MM.1S (cell line): ENCODE results near the gene EDAR.

Experiments
- DNase-seq: peaks from one replicate; pipeline ENCODE4 v3.0.0-alpha.2; 2015
- H2AFZ ChIP-seq: fragments of 300-600 bp; sonication (generic); 2 replicates; pipeline ENCODE4 v1.6.0; 2016; ENCODE audit warnings: antibody characterized with exemption, low read length
- H3F3A ChIP-seq: fragments of 300-600 bp; sonication (generic); 2 replicates; pipeline ENCODE4 v1.6.1; 2016; ENCODE audit warnings: mild to moderate bottlenecking, antibody characterized with exemption, low read length, moderate library complexity, mixed read lengths; ENCODE audit not compliant: insufficient read depth
- H3K27ac ChIP-seq: fragments of 300-600 bp; sonication (generic); 2 replicates; pipeline ENCODE4 v1.5.1; 2016; ENCODE audit warnings: mild to moderate bottlenecking, low read length
- H3K27me3 ChIP-seq: fragments of 300-600 bp; sonication (generic); replicated peaks from 2 replicates; pipeline ENCODE4 v1.6.0; 2016; ENCODE audit warnings: low read length; ENCODE audit not compliant: insufficient read depth
- H3K36me3 ChIP-seq: fragments of 300-600 bp; sonication (generic); replicated peaks from 2 replicates; pipeline ENCODE4 v1.6.1; 2016; ENCODE audit warnings: mild to moderate bottlenecking, low read length, mixed read lengths; ENCODE audit not compliant: insufficient read depth
- H3K4me1 ChIP-seq: fragments of 300-600 bp; sonication (generic); 2 replicates; pipeline ENCODE4 v1.6.1; 2016; ENCODE audit warnings: low read length, mixed read lengths
- H3K4me2 ChIP-seq: fragments of 300-600 bp; sonication (generic); 2 replicates; pipeline ENCODE4 v1.6.0; 2016; ENCODE audit warnings: low read depth, low read length
- H3K4me3 ChIP-seq: fragments of 300-600 bp; sonication (generic); 2 replicates; pipeline ENCODE4 v1.5.1; 2016; ENCODE audit warnings: low read length, mixed read lengths
- H3K79me2 ChIP-seq: fragments of 300-600 bp; sonication (generic); 2 replicates; pipeline ENCODE4 v1.6.1; 2016; ENCODE audit warnings: mixed run types, low read length, mixed read lengths
- H3K9ac ChIP-seq: fragments of 300-600 bp; sonication (generic); 2 replicates; pipeline ENCODE4 v1.6.1; 2016; ENCODE audit warnings: low read length, mixed read lengths
- H3K9me2 ChIP-seq: fragments of 300-600 bp; sonication (generic); replicated peaks from 2 replicates; pipeline ENCODE4 v1.6.1; 2016; ENCODE audit warnings: mild to moderate bottlenecking, low read length, mixed read lengths; ENCODE audit not compliant: insufficient read depth
- H3K9me3 ChIP-seq: fragments of 300-600 bp; sonication (generic); replicated peaks from 2 replicates; pipeline ENCODE4 v1.6.1; 2016; ENCODE audit warnings: mild to moderate bottlenecking, low read length, mixed read lengths; ENCODE audit not compliant: insufficient read depth
- H4K20me1 ChIP-seq: fragments of 300-600 bp; sonication (generic); 2 replicates; pipeline ENCODE4 v1.6.1; 2016; ENCODE audit warnings: mild to moderate bottlenecking, low read length, moderate library complexity, mixed read lengths; ENCODE audit not compliant: insufficient read depth
- CTCF ChIP-seq: fragments of 300-600 bp; sonication (generic); IDR thresholded peaks from 2 replicates; pipeline ENCODE4 v1.5.1; 2016; ENCODE audit warnings: antibody characterized with exemption, low read length, mixed read lengths
- EZH2 ChIP-seq: fragments of 300-600 bp; sonication (generic); optimal IDR thresholded peaks from 2 replicates; pipeline ENCODE3; 2017; ENCODE audit warnings: low read depth, mild to moderate bottlenecking, antibody characterized with exemption, low read length, mixed read lengths
- EZH2phosphoT487 ChIP-seq: fragments of 300-600 bp; sonication (generic); IDR thresholded peaks from 2 replicates; pipeline ENCODE4 v1.6.1; 2018; ENCODE audit warnings: antibody characterized with exemption, low read length

The EDAR gene

GRCh38 chr2:109021895-109022300, 32.9 kb upstream of the EDAR start:
- H3K9ac ChIP-seq = no peak overlapping the region
- H3K9me2 ChIP-seq = no peaks in the 10 kb centered on the region
- H3K36me3 ChIP-seq = no peaks in the 10 kb centered on the region
- H3K4me1 ChIP-seq = no peaks in the 10 kb centered on the region
- no peaks in the 10 kb centered on the region for H3K27me3 ChIP-seq
- H4K20me1 ChIP-seq = no peaks in the 10 kb centered on the region
- H3K4me3 ChIP-seq = no peak overlapping the region
- TF ChIP-seq EZH2phosphoT487 (no peak), CTCF (no peak), EZH2 (no peak)
- H3K27ac ChIP-seq = no peak overlapping the region
- H2AFZ ChIP-seq = no peak overlapping the region
- H3F3A ChIP-seq = no peaks in the 10 kb centered on the region
- no peak for DNase-seq
- no peaks in the 10 kb centered on the region for H3K79me2 ChIP-seq
- H3K4me2 ChIP-seq = no peak overlapping the region
- no peaks in the 10 kb centered on the region for H3K9me3 ChIP-seq

- H3K9me2 ChIP-seq = no peaks in the 10 kb centered on the region
- no peaks in the 10 kb centered on the region for H3K27me3 ChIP-seq
- no peaks in the 10 kb centered on the region for H3F3A ChIP-seq
- no peaks in the 10 kb centered on the region for H3K4me1 ChIP-seq
- no peak for DNase-seq
- H3K9me3 ChIP-seq = no peaks in the 10 kb centered on the region
- H4K20me1 ChIP-seq = no peaks in the 10 kb centered on the region
- no peak overlapping the region for H3K27ac ChIP-seq
- H3K4me3 ChIP-seq = no peak overlapping the region
- H3K4me2 ChIP-seq = no peak overlapping the region
- no peaks in the 10 kb centered on the region for H3K36me3 ChIP-seq
- no peak for TF ChIP-seq EZH2
- no peak for TF ChIP-seq CTCF
- no peak for TF ChIP-seq EZH2phosphoT487
- H3K79me2 ChIP-seq = no peaks in the 10 kb centered on the region
- H3K9ac ChIP-seq = no peak overlapping the region
- no peak overlapping the region for H2AFZ ChIP-seq
These were observed 31.2 kb upstream of the EDAR start for GRCh38 chr2:109020217-109020637.

GRCh38 chr2:109018452-109018851, 29.4 kb upstream of the EDAR start:
- no peak overlapping the region for H2AFZ ChIP-seq
- TF ChIP-seq CTCF (no peak), EZH2phosphoT487 (no peak), EZH2 (no peak)
- H3K79me2 ChIP-seq = no peaks in the 10 kb centered on the region
- no peaks in the 10 kb centered on the region for H3K9me2 ChIP-seq
- DNase-seq = no peak
- H3K36me3 ChIP-seq = no peaks in the 10 kb centered on the region
- H3K27me3 ChIP-seq = no peaks in the 10 kb centered on the region
- H3K9me3 ChIP-seq = no peaks in the 10 kb centered on the region
- no peaks in the 10 kb centered on the region for H3K4me1 ChIP-seq
- no peak overlapping the region for H3K27ac ChIP-seq
- H3F3A ChIP-seq = no peaks in the 10 kb centered on the region
- no peaks in the 10 kb centered on the region for H4K20me1 ChIP-seq
- H3K4me3 ChIP-seq = no peak overlapping the region
- H3K4me2 ChIP-seq = no peak overlapping the region
- no peak overlapping the region for H3K9ac ChIP-seq
